ENCODE data around the gene TMEM185B.

The TMEM185B gene

GRCh38 chr2:120218181-120218580 is 5.0 kb downstream of the TMEM185B start:
- Histone ChIP-seq H3K27me3 (ENCODE audit: control insufficient read depth in 5 of 5, insufficient read depth in 4 of 5, low read length in 5 of 5) (no peaks in the 10 kb centered on the region), H3K9me3 (ENCODE audit: control insufficient read depth in 5 of 5, low read length in 5 of 5) (no peaks in the 10 kb centered on the region), H3K36me3 (ENCODE audit: control insufficient read depth in 5 of 5, insufficient read depth in 5 of 5, low read length in 5 of 5) (peaks cover 0 to 33% (median 13%) of the 10 kb centered on the region in 5 donors), H3K4me1 (ENCODE audit: control insufficient read depth in 5 of 5, insufficient read depth in 5 of 5, low read length in 5 of 5) (peaks cover 5 to 20% (median 18%) of the 10 kb centered on the region in 5 donors), H3K4me3 (ENCODE audit: low read depth in 1 of 5, low read length in 5 of 5) (no peak overlapping the region), H3K9ac (ENCODE audit: low read length in 5 of 5) (no peak overlapping the region), H3K27ac (ENCODE audit: low read depth, low read length) (no peak overlapping the region)

GRCh38 chr2:120210270-120210693 is 12.9 kb downstream of the TMEM185B start:
- H3K36me3 ChIP-seq (ENCODE audit: control insufficient read depth in 5 of 5, insufficient read depth in 5 of 5, low read length in 5 of 5): no peaks in the 10 kb centered on the region
- H3K9me3 ChIP-seq (ENCODE audit: control insufficient read depth in 5 of 5, low read length in 5 of 5): no peaks in the 10 kb centered on the region
- H3K27ac ChIP-seq (ENCODE audit: low read depth, low read length): no peak overlapping the region
- H3K4me1 ChIP-seq (ENCODE audit: control insufficient read depth in 5 of 5, insufficient read depth in 5 of 5, low read length in 5 of 5): peaks cover 0 to 9% (median 0%) of the 10 kb centered on the region in 5 donors
- H3K4me3 ChIP-seq (ENCODE audit: low read depth in 1 of 5, low read length in 5 of 5): no peak overlapping the region
- H3K27me3 ChIP-seq (ENCODE audit: control insufficient read depth in 5 of 5, insufficient read depth in 4 of 5, low read length in 5 of 5): no peaks in the 10 kb centered on the region
- H3K9ac ChIP-seq (ENCODE audit: low read length in 5 of 5): no peak overlapping the region

DNA sequence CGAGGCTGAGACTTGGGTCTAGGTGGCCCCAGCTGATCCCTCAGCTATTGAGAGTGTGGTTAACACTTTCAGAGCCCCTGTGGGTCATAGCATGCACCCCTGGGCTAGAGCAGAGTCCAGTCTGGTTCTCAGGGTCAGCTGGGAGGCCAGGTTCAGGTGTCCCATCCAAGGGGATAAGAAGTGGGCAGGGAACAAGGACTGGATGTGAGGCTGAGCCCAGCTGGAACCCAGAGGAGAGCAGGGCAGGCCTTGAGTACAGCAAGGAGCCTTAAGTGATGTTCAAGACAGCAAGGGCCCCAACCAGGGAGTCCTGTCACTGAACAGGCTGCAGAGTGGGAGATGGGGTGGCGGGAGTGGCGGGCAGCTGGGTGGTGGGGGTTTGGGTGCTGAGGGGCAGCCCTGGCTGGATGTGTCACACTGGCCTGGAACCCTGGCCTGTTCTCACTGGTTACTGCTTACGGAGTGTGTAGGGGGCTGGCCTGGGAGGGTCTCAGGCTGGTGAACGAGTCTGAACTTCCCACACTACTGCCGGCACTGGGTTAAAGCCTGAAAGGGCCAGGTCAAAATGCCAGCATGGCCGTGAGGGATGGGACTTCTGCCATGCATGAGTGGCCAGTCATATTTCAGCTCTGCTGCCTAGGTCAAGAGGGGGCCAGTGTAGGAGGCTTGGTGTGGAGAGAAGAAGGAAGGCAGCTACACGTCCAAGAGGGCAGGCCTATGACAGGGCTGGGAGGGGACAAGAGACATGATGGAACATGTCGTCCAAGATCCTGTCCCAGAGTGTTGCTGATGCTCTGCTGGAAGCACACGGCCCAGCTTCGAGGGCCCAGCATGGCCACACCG is 13.6 kb downstream of the TMEM185B start:
- H3K9me3 ChIP-seq (ENCODE audit: control insufficient read depth in 5 of 5, low read length in 5 of 5): no peaks in the 10 kb centered on the region

GRCh38 chr2:120208381-120209353 is 14.5 kb downstream of the TMEM185B start:
- no peaks in the 10 kb centered on the region for H3K9me3 ChIP-seq (ENCODE audit: control insufficient read depth in 5 of 5, low read length in 5 of 5)
- no peak overlapping the region for H3K4me3 ChIP-seq (ENCODE audit: low read depth in 1 of 5, low read length in 5 of 5)
- H3K9ac ChIP-seq (ENCODE audit: low read length in 5 of 5): no peak overlapping the region
- no peak overlapping the region for H3K27ac ChIP-seq (ENCODE audit: low read depth, low read length)
- no peaks in the 10 kb centered on the region for H3K36me3 ChIP-seq (ENCODE audit: control insufficient read depth in 5 of 5, insufficient read depth in 5 of 5, low read length in 5 of 5)
- peaks cover 0 to 13% (median 0%) of the 10 kb centered on the region in 5 donors for H3K4me1 ChIP-seq (ENCODE audit: control insufficient read depth in 5 of 5, insufficient read depth in 5 of 5, low read length in 5 of 5)
- H3K27me3 ChIP-seq (ENCODE audit: control insufficient read depth in 5 of 5, insufficient read depth in 4 of 5, low read length in 5 of 5): no peaks in the 10 kb centered on the region

More for the DNA sequence above, 13.6 kb downstream of the TMEM185B start:
- Histone ChIP-seq H3K27me3 (ENCODE audit: control insufficient read depth in 5 of 5, insufficient read depth in 4 of 5, low read length in 5 of 5) (no peaks in the 10 kb centered on the region), H3K9ac (ENCODE audit: low read length in 5 of 5) (no peak overlapping the region), H3K4me3 (ENCODE audit: low read depth in 1 of 5, low read length in 5 of 5) (no peak overlapping the region), H3K27ac (ENCODE audit: low read depth, low read length) (no peak overlapping the region), H3K36me3 (ENCODE audit: control insufficient read depth in 5 of 5, insufficient read depth in 5 of 5, low read length in 5 of 5) (no peaks in the 10 kb centered on the region), H3K4me1 (ENCODE audit: control insufficient read depth in 5 of 5, insufficient read depth in 5 of 5, low read length in 5 of 5) (peaks cover 0 to 9% (median 0%) of the 10 kb centered on the region in 5 donors)

- no peak overlapping the region for H3K9ac ChIP-seq (ENCODE audit: low read length in 5 of 5)
- no peaks in the 10 kb centered on the region for H3K36me3 ChIP-seq (ENCODE audit: control insufficient read depth in 5 of 5, insufficient read depth in 5 of 5, low read length in 5 of 5)
- no peaks in the 10 kb centered on the region for H3K9me3 ChIP-seq (ENCODE audit: control insufficient read depth in 5 of 5, low read length in 5 of 5)
- no peaks in the 10 kb centered on the region for H3K27me3 ChIP-seq (ENCODE audit: control insufficient read depth in 5 of 5, insufficient read depth in 4 of 5, low read length in 5 of 5)
- no peak overlapping the region for H3K4me3 ChIP-seq (ENCODE audit: low read depth in 1 of 5, low read length in 5 of 5)
- H3K27ac ChIP-seq (ENCODE audit: low read depth, low read length): no peak overlapping the region
- H3K4me1 ChIP-seq (ENCODE audit: control insufficient read depth in 5 of 5, insufficient read depth in 5 of 5, low read length in 5 of 5): peaks cover 2 to 22% (median 7%) of the 10 kb centered on the region in 5 donors
Observed at GRCh38 chr2:120206022-120206581, 17.1 kb downstream of the TMEM185B start.

GRCh38 chr2:120204945-120205670 is 18.1 kb downstream of the TMEM185B start:
- no peak overlapping the region for H3K9ac ChIP-seq (ENCODE audit: low read length in 5 of 5)
- no peaks in the 10 kb centered on the region for H3K9me3 ChIP-seq (ENCODE audit: control insufficient read depth in 5 of 5, low read length in 5 of 5)
- H3K4me3 ChIP-seq (ENCODE audit: low read depth in 1 of 5, low read length in 5 of 5): no peak overlapping the region
- H3K27ac ChIP-seq (ENCODE audit: low read depth, low read length): no peak overlapping the region
- H3K36me3 ChIP-seq (ENCODE audit: control insufficient read depth in 5 of 5, insufficient read depth in 5 of 5, low read length in 5 of 5): no peaks in the 10 kb centered on the region
- no peaks in the 10 kb centered on the region for H3K27me3 ChIP-seq (ENCODE audit: control insufficient read depth in 5 of 5, insufficient read depth in 4 of 5, low read length in 5 of 5)
- peaks cover 2 to 16% (median 7%) of the 10 kb centered on the region in 5 donors for H3K4me1 ChIP-seq (ENCODE audit: control insufficient read depth in 5 of 5, insufficient read depth in 5 of 5, low read length in 5 of 5)

DNA sequence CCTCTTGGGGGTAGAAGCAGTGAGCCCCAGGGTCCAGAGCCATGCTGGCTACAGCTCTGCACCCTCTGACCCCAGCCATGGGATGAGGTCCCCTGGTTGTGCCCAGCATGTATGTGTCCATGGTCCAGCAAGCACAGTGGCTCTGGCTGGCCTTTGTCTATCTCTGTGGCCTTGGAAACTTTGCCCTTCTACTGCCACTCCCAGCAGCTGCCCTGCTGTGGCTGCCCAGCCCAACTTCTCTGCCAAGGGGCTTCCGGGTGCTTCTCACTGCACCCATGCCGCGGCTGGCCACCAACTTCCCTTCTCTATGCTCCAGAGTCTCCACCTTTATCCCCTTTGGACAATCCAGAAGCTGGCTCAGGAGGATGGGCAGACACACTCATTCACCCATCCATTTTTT is 18.8 kb downstream of the TMEM185B start:
- no peaks in the 10 kb centered on the region for H3K36me3 ChIP-seq (ENCODE audit: control insufficient read depth in 5 of 5, insufficient read depth in 5 of 5, low read length in 5 of 5)
- no peak overlapping the region for H3K27ac ChIP-seq (ENCODE audit: low read depth, low read length)
- peaks cover 2 to 14% (median 7%) of the 10 kb centered on the region in 5 donors for H3K4me1 ChIP-seq (ENCODE audit: control insufficient read depth in 5 of 5, insufficient read depth in 5 of 5, low read length in 5 of 5)
- no peak overlapping the region for H3K9ac ChIP-seq (ENCODE audit: low read length in 5 of 5)
- H3K9me3 ChIP-seq (ENCODE audit: control insufficient read depth in 5 of 5, low read length in 5 of 5): no peaks in the 10 kb centered on the region
- no peak overlapping the region for H3K4me3 ChIP-seq (ENCODE audit: low read depth in 1 of 5, low read length in 5 of 5)
- no peaks in the 10 kb centered on the region for H3K27me3 ChIP-seq (ENCODE audit: control insufficient read depth in 5 of 5, insufficient read depth in 4 of 5, low read length in 5 of 5)

DNA sequence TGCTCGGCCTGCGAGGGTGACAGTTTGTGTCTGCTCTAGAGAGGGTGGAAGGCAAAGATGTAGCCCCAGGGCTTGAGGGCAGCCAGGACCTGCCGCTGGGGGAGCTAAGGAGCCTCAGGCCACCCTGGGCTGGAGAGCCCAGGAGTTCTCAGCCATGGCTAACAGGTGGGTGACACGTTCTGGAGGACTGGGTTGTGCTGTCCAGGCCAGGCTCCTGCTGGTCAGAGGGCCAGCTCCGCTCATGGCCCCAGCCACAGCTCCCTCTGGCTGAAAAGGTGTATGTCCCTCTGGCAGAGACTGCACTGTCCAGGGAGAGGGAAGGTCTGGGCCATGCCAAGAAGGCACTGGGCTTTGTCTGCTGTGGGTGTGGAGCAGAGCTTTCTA is 19.2 kb downstream of the TMEM185B start:
- Histone ChIP-seq H3K27me3 (ENCODE audit: control insufficient read depth in 5 of 5, insufficient read depth in 4 of 5, low read length in 5 of 5) (no peaks in the 10 kb centered on the region), H3K36me3 (ENCODE audit: control insufficient read depth in 5 of 5, insufficient read depth in 5 of 5, low read length in 5 of 5) (no peaks in the 10 kb centered on the region), H3K27ac (ENCODE audit: low read depth, low read length) (no peak overlapping the region), H3K9me3 (ENCODE audit: control insufficient read depth in 5 of 5, low read length in 5 of 5) (peaks cover 0 to 1% (median 0%) of the 10 kb centered on the region in 5 donors), H3K4me1 (ENCODE audit: control insufficient read depth in 5 of 5, insufficient read depth in 5 of 5, low read length in 5 of 5) (peaks cover 2 to 14% (median 7%) of the 10 kb centered on the region in 5 donors), H3K4me3 (ENCODE audit: low read depth in 1 of 5, low read length in 5 of 5) (no peak overlapping the region), H3K9ac (ENCODE audit: low read length in 5 of 5) (no peak overlapping the region)

DNA sequence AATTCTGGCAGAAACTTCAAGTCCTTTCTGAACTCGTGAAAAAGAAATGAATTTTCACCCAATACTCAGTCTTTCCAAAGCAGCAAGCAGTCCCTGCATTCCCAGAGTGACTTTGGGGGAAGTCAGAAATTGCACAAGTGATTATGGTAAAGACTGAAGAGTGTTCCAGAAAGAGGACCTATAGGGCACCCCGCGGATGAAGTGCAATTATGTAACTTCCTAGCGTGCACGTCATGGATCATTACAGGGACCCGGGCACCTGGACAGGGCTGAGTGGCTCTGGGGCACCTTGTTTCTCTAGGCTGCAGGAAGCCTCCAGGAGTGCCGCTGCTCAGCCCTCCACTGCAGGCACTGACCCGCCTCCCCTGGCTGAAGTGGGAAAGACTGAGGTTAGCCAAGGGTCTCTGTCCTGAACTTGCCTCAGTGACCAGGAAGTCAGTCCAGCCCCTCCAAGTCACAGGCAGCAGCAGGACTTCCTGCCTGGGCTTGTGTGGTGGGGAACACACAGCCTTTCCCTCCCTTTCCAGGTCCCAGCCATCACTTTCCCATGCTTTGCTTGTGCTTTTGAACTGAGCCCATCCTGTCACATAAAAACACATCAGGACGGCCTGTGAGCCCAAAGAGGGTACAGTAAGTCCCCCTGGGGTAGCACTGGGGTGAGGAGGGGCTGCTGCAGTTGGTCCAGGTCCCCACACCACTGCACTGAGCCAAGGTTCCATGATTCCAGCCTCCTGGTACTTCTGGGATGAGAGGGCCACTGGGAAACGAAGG is 19.8 kb downstream of the TMEM185B start:
- H3K4me1 ChIP-seq (ENCODE audit: control insufficient read depth in 5 of 5, insufficient read depth in 5 of 5, low read length in 5 of 5): peaks cover 2 to 14% (median 7%) of the 10 kb centered on the region in 5 donors
- peak overlapping the region in 3 of 5 donors; percentile 12 to 18 (median 17) for H3K4me3 ChIP-seq (ENCODE audit: low read depth in 1 of 5, low read length in 5 of 5)
- H3K36me3 ChIP-seq (ENCODE audit: control insufficient read depth in 5 of 5, insufficient read depth in 5 of 5, low read length in 5 of 5): no peaks in the 10 kb centered on the region
- no peak overlapping the region for H3K27ac ChIP-seq (ENCODE audit: low read depth, low read length)
- H3K9me3 ChIP-seq (ENCODE audit: control insufficient read depth in 5 of 5, low read length in 5 of 5): peaks cover 0 to 5% (median 0%) of the 10 kb centered on the region in 5 donors
- no peaks in the 10 kb centered on the region for H3K27me3 ChIP-seq (ENCODE audit: control insufficient read depth in 5 of 5, insufficient read depth in 4 of 5, low read length in 5 of 5)
- H3K9ac ChIP-seq (ENCODE audit: low read length in 5 of 5): peak overlapping the region in 1 of 5 donors; percentile 48
